HG03196 (cell line): ENCODE data around the gene NBPF4.
"Not testable (repeated sequence)": the region's sequence is repeated elsewhere in the genome, so short reads cannot be mapped to it uniquely, and the experiment has no call there.

Source experiments
- ATAC-seq: cut with Tn5 transposase; IDR thresholded peaks from one replicate; pipeline ENCODE4 v1.9.1; 2021; ENCODE audit not compliant: unreplicated experiment

NBPF4 gene

GRCh38 chr1:108214641-108215465, 29.0 kb downstream of the NBPF4 start:
- ATAC-seq: peak; percentile 58

- no peak for ATAC-seq
Observed at GRCh38 chr1:108211014-108211413, 32.9 kb downstream of the NBPF4 start.

GRCh38 chr1:108209456-108210108, 34.3 kb downstream of the NBPF4 start:
- ATAC-seq: no peak

GRCh38 chr1:108208724-108209446, 35.0 kb downstream of the NBPF4 start:
- ATAC-seq: no peak

GRCh38 chr1:108203582-108203981, 40.3 kb downstream of the NBPF4 start:
- not testable (repeated sequence) for ATAC-seq

GRCh38 chr1:108201687-108202086, 42.2 kb downstream of the NBPF4 start:
- no peak for ATAC-seq

- peak; percentile 41 for ATAC-seq
Observed at GRCh38 chr1:108200687-108201051, 43.2 kb downstream of the NBPF4 start.

- peak; percentile 75 for ATAC-seq
Observed at GRCh38 chr1:108199781-108200686, 43.8 kb downstream of the NBPF4 start, which contains the start of gene SLC25A24. TSS of gene SLC25A24 (minus strand) at chr1:108200343. CDS start at chr1:108200138, 205 bp downstream.

GRCh38 chr1:108199201-108199691, 44.6 kb downstream of the NBPF4 start:
- no peak for ATAC-seq

GRCh38 chr1:108194051-108194450, 49.8 kb downstream of the NBPF4 start:
- ATAC-seq: no peak

- ATAC-seq: no peak
Observed at GRCh38 chr1:108193333-108193732, 50.5 kb downstream of the NBPF4 start.

- ATAC-seq: no peak
Observed at GRCh38 chr1:108192581-108192980, 51.3 kb downstream of the NBPF4 start.

GRCh38 chr1:108190686-108191416, 53.0 kb downstream of the NBPF4 start:
- ATAC-seq: no peak

- ATAC-seq: no peak
Observed at GRCh38 chr1:108190001-108190634, 53.8 kb downstream of the NBPF4 start.

GRCh38 chr1:108188801-108189200, 55.1 kb downstream of the NBPF4 start:
- no peak for ATAC-seq

GRCh38 chr1:108182959-108183700, 60.7 kb downstream of the NBPF4 start:
- no peak for ATAC-seq

GRCh38 chr1:108179018-108179417, 64.9 kb downstream of the NBPF4 start:
- no peak for ATAC-seq
